Lung (tissue), 12 donors: Measurements from ENCODE around the gene MARK4. TPM values are rescaled to one million over a fixed set of nuclear protein-coding genes. Genes with fewer than 3 reads are reported as not detected.

Experiments
- ATAC-seq: fragments of 200-7000 bp; cut with Tn5 transposase; one replicate; pipeline ENCODE4 v1.9.1; 2020; ENCODE audit warnings: moderate number of reproducible peaks; ENCODE audit not compliant: insufficient read depth, low FRiP score
- DNase-seq, 3 donors: peaks; one replicate each; pipeline ENCODE4 v3.0.0-alpha.2; 2013 to 2017
- H3K27ac ChIP-seq, 2 donors: one replicate each; pipeline ENCODE4 v1.5.1; 2013; ENCODE audit warnings: mild to moderate bottlenecking in 2 of 2, moderate library complexity in 2 of 2, control low read depth in 1 of 2, inconsistent platforms in 1 of 2, low read depth in 1 of 2, low read length in 1 of 2
- H3K27me3 ChIP-seq, 3 donors: one replicate each; pipeline ENCODE4 v1.5.1; 2013; ENCODE audit warnings: low read length in 2 of 3; ENCODE audit not compliant: control insufficient read depth in 3 of 3, insufficient read depth in 3 of 3
- H3K36me3 ChIP-seq, 4 donors: one replicate each; pipeline ENCODE4 v1.5.1; 2013; ENCODE audit warnings: low read length in 4 of 4, mild to moderate bottlenecking in 1 of 4, moderate library complexity in 1 of 4; ENCODE audit not compliant: control insufficient read depth in 4 of 4, insufficient read depth in 4 of 4
- H3K4me1 ChIP-seq, 5 donors: one replicate each; pipeline ENCODE4 v1.5.1; 2013; ENCODE audit warnings: low read length in 5 of 5, mild to moderate bottlenecking in 2 of 5, moderate library complexity in 1 of 5; ENCODE audit not compliant: control insufficient read depth in 5 of 5, insufficient read depth in 5 of 5
- H3K4me3 ChIP-seq: one replicate; pipeline ENCODE4 v1.5.1; 2013; ENCODE audit warnings: mild to moderate bottlenecking, control low read depth, moderate library complexity
- H3K9ac ChIP-seq, 2 donors: one replicate each; pipeline ENCODE4 v1.5.1; 2013; ENCODE audit warnings: low read length in 2 of 2, control low read depth in 1 of 2; ENCODE audit not compliant: insufficient read depth in 1 of 2
- H3K9me3 ChIP-seq, 4 donors: one replicate each; pipeline ENCODE4 v1.5.1; 2013; ENCODE audit warnings: low read length in 3 of 4, mild to moderate bottlenecking in 1 of 4, moderate library complexity in 1 of 4; ENCODE audit not compliant: control insufficient read depth in 4 of 4, insufficient read depth in 3 of 4
- WGBS, 2 donors: extraction: QIAGEN DNeasy Blood & Tissue Kit; methylation state at CpG; one replicate each; pipeline ENCODE4 v1.1.7; 2013; 5-methylcytosine and 5-hydroxymethylcytosine counted together
- polyA plus RNA-seq, 2 donors: library from polyadenylated mRNA; stranded (reverse); fragments of 200-250 nt; gene quantifications; one replicate each; pipeline ENCODE4 v1.2.1, GENCODE V29; 2013
- total RNA-seq, 2 donors: library from RNA; depleted of rRNA in 1 of 2; stranded (reverse); fragments of >200 nt in 1 of 2; gene quantifications; one replicate each; pipeline ENCODE4 v1.2.1, GENCODE V29; 2014 to 2021
- TF ChIP-seq, protein P1 (sequence below): IDR thresholded peaks from 2 replicates; pipeline ENCODE4 v1.5.1; 2012; ENCODE audit warnings: mild to moderate bottlenecking; ENCODE audit errors: control extremely low read depth, extremely low read depth
- donor health status: control.
- donor health status: control.
- donor health status: Bipolar disorder and iron deficiency.
- donor health status: healthy.
- donor health status: DM: yes; HTN: yes; CAD: no.

Gene MARK4
- total and polyA plus RNA-seq, 4 donors: 12.6 to 47.0 (median 20.6) TPM

DNA sequence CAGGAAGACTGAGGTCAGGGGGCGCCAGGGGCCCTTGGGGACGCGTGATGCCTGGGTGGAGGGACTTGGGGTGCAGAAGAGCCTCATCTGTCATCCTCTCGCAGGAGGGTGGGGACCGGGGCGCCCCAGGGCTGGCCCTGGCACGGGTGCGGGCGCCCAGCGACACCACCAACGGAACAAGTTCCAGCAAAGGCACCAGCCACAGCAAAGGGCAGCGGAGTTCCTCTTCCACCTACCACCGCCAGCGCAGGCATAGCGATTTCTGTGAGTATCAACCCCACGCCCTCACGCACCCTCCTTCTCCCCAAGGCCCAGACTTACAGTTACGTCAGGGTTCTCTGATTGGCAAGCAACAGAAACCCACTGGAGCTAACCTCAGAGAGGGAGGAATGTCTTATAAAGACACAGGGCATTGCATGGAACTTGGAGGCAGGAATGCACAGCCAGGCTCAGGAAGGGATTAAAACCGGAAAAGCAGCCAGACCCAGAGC lies 29.4 kb downstream of the MARK4 start:
- Histone ChIP-seq H3K4me1 (peaks cover 0 to 9% (median 4%) of the 10 kb centered on the region in 5 donors), H3K9me3 (no peaks in the 10 kb centered on the region), H3K27me3 (no peaks in the 10 kb centered on the region), H3K4me3 (no peak overlapping the region), H3K9ac (no peak overlapping the region), H3K36me3 (peaks cover 23 to 37% (median 28%) of the 10 kb centered on the region in 4 donors), H3K27ac (peak overlapping the region in 1 of 2 donors; percentile 9)
- ATAC-seq (no peak), DNase-seq (no peak)
- TF ChIP-seq, protein P1, sequence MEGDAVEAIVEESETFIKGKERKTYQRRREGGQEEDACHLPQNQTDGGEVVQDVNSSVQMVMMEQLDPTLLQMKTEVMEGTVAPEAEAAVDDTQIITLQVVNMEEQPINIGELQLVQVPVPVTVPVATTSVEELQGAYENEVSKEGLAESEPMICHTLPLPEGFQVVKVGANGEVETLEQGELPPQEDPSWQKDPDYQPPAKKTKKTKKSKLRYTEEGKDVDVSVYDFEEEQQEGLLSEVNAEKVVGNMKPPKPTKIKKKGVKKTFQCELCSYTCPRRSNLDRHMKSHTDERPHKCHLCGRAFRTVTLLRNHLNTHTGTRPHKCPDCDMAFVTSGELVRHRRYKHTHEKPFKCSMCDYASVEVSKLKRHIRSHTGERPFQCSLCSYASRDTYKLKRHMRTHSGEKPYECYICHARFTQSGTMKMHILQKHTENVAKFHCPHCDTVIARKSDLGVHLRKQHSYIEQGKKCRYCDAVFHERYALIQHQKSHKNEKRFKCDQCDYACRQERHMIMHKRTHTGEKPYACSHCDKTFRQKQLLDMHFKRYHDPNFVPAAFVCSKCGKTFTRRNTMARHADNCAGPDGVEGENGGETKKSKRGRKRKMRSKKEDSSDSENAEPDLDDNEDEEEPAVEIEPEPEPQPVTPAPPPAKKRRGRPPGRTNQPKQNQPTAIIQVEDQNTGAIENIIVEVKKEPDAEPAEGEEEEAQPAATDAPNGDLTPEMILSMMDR: no peak
- 74 to 77% methylated on average over 19 of the region's 19 CpGs for WGBS, 2 donors

DNA sequence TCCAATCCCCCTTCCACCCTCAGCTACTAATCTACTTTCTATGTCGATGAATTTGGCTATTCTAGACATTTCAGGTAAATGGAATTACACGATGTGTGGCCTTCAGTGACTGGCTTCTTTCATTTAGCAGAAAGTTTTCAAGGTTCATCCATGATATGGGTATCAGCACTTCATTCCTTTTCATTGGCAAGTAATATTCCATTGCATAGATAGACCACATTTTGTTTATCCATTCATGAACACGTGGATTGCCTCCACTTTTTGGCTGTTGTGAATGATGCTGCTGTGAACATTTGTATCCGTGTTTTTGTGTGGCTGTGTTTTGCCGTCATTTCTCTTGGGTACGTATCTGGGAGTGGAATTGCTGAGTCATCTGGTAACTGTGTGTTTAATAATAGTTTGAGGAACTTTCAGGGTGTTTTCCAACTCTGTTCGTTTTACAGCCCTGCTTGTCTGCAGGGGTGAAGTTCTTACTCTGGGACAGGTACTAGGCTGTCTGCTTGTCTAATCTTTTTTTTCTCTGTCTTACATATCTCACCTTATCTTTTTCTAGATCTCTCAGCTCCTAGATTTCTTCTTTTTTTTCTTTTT lies 32.5 kb downstream of the MARK4 start:
- TF ChIP-seq, protein P1: no peak
- Histone ChIP-seq H3K36me3 (peaks cover 14 to 40% (median 32%) of the 10 kb centered on the region in 4 donors), H3K27me3 (no peaks in the 10 kb centered on the region), H3K4me1 (no peaks in the 10 kb centered on the region), H3K4me3 (no peak overlapping the region), H3K27ac (no peak overlapping the region), H3K9ac (no peak overlapping the region), H3K9me3 (no peaks in the 10 kb centered on the region)
- ATAC-seq (no peak), DNase-seq (no peak)
- 49 to 74% methylated on average over 7 of the region's 7 CpGs for WGBS, 2 donors

DNA sequence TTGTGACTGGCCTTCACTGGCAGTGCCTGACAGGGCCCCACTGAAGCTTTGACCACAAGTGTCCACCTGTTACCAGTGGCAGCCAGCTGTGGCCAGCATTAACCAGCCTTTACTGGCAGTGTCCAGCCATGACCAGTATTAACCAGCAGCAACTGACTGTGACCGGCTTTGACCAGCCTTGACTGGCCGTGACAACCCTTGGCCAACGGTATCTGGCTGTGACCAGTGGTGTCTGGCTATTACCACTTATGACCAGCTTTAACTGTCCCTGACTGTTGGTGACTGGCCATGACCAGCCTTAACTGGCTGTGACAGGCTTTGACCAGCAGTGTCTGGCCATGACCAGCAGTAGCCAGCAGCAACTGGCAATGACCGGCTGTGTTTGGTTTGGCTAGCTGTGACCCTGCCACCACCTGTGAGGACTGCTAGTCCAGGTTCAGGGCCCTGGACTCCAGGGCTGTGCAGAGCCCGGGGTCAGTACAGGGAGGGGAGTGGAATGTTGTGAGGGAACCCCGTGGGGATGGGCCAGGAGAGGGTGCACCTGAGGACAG lies 39.4 kb downstream of the MARK4 start:
- Histone ChIP-seq H3K4me1 (no peaks in the 10 kb centered on the region), H3K36me3 (peaks cover 0 to 53% (median 34%) of the 10 kb centered on the region in 4 donors), H3K4me3 (no peak overlapping the region), H3K27ac (no peak overlapping the region), H3K9me3 (peaks cover 0 to 4% (median under 1%) of the 10 kb centered on the region in 4 donors), H3K9ac (no peak overlapping the region), H3K27me3 (no peaks in the 10 kb centered on the region)
- WGBS, 2 donors: 95 to 96% methylated on average over 6 of the region's 6 CpGs
- TF ChIP-seq, protein P1: no peak
- DNase-seq: no peak
- no peak for ATAC-seq
